GM19240 (cell line): ENCODE data around the gene SS18L1.

Experiments
- DNase-seq: peaks from one replicate; pipeline ENCODE4 v3.0.0; 2011; ENCODE audit warnings: low spot score; ENCODE audit not compliant: insufficient read length

The SS18L1 gene

GRCh38 chr20:62191781-62192559, 48.4 kb downstream of the SS18L1 start:
- no peak for DNase-seq

GRCh38 chr20:62192635-62193034, 49.1 kb downstream of the SS18L1 start:
- DNase-seq, result no peak

- DNase-seq, result no peak
Observed at GRCh38 chr20:62193079-62194025, 49.8 kb downstream of the SS18L1 start.

- no peak for DNase-seq
Observed at GRCh38 chr20:62195075-62195405, 51.5 kb downstream of the SS18L1 start.

GRCh38 chr20:62195736-62196135, 52.2 kb downstream of the SS18L1 start:
- DNase-seq, result no peak

- DNase-seq, result no peak
Observed at GRCh38 chr20:62196286-62196685, 52.7 kb downstream of the SS18L1 start.

- DNase-seq, result no peak
Observed at GRCh38 chr20:62197311-62197710, 53.7 kb downstream of the SS18L1 start.

- no peak for DNase-seq
Observed at GRCh38 chr20:62197801-62198200, 54.2 kb downstream of the SS18L1 start.

- DNase-seq, result no peak
Observed at GRCh38 chr20:62198496-62198895, 54.9 kb downstream of the SS18L1 start.

- DNase-seq, result no peak
Observed at GRCh38 chr20:62198931-62199330, 55.4 kb downstream of the SS18L1 start.

- no peak for DNase-seq
Observed at GRCh38 chr20:62200491-62201172, 57.1 kb downstream of the SS18L1 start.

GRCh38 chr20:62201173-62202082, 57.9 kb downstream of the SS18L1 start:
- no peak for DNase-seq

GRCh38 chr20:62202083-62202395, 58.5 kb downstream of the SS18L1 start:
- no peak for DNase-seq

GRCh38 chr20:62202676-62203377, 59.3 kb downstream of the SS18L1 start:
- DNase-seq, result no peak

GRCh38 chr20:62203378-62204030, 59.9 kb downstream of the SS18L1 start:
- DNase-seq, result no peak

- DNase-seq, result no peak
Observed at GRCh38 chr20:62205618-62206387, 62.2 kb downstream of the SS18L1 start.

GRCh38 chr20:62206388-62206775, 62.8 kb downstream of the SS18L1 start:
- no peak for DNase-seq

GRCh38 chr20:62208061-62208794, 64.7 kb downstream of the SS18L1 start:
- DNase-seq, result no peak
